Iris pigment epithelial cell (primary cell): ENCODE measurements around the gene CCDC92B.
"Not testable (repeated sequence)": the region's sequence is repeated elsewhere in the genome, so short reads cannot be mapped to it uniquely, and the experiment has no call there.

Source experiments
- DNase-seq: peaks from one replicate; pipeline ENCODE4 v3.0.0-alpha.2; 2011; ENCODE audit warnings: low read depth

Gene CCDC92B

GRCh38 chr17:2689411-2690164, 59.9 kb downstream of the CCDC92B start:
- no peak for DNase-seq

- DNase-seq, result no peak
Observed at GRCh38 chr17:2688351-2689342, 60.8 kb downstream of the CCDC92B start.

GRCh38 chr17:2687074-2687418, 62.4 kb downstream of the CCDC92B start:
- DNase-seq, result no peak

GRCh38 chr17:2685696-2686095, 63.8 kb downstream of the CCDC92B start:
- DNase-seq, result no peak

GRCh38 chr17:2684549-2684948, 64.9 kb downstream of the CCDC92B start:
- no peak for DNase-seq

GRCh38 chr17:2683912-2684311, 65.5 kb downstream of the CCDC92B start:
- peak; percentile 74 for DNase-seq

GRCh38 chr17:2682176-2682938, 67.1 kb downstream of the CCDC92B start:
- no peak for DNase-seq

GRCh38 chr17:2681650-2682049, 67.8 kb downstream of the CCDC92B start:
- no peak for DNase-seq

GRCh38 chr17:2680961-2681360, 68.5 kb downstream of the CCDC92B start:
- DNase-seq, result no peak

GRCh38 chr17:2679247-2679646, 70.2 kb downstream of the CCDC92B start:
- not testable (repeated sequence) for DNase-seq
